H1 (cell line): ENCODE measurements around the gene CABLES2. TPM values are rescaled to one million over a fixed set of nuclear protein-coding genes. Genes with fewer than 3 reads are reported as not detected.
A peak's percentile ranks its signal among the peaks of the same experiment; 100 is the strongest.

Experiments
- BACH1 ChIP-seq: IDR thresholded peaks from 2 replicates; pipeline ENCODE4 v1.6.1; 2012; ENCODE audit warnings: low read length, improper control_type of control experiment
- BCL11A ChIP-seq, 2 experiments: IDR thresholded peaks; one replicate each; pipeline ENCODE4 v1.6.1; 2011; ENCODE audit warnings: low read depth in 2 of 2, low read length in 2 of 2, mild to moderate bottlenecking in 2 of 2
- CBX8 ChIP-seq: fragments of 300-800, 300-1000 bp; sonication (generic); IDR thresholded peaks from 2 replicates; pipeline ENCODE4 v1.7.1; 2016; ENCODE audit warnings: low read depth, low read length, borderline replicate concordance
- CREB1 ChIP-seq: IDR thresholded peaks from 2 replicates; pipeline ENCODE4 v1.6.1; 2012; ENCODE audit warnings: inconsistent platforms
- CTBP2 ChIP-seq: IDR thresholded peaks from 2 replicates; pipeline ENCODE4 v1.7.0; 2011; ENCODE audit warnings: borderline replicate concordance, mild to moderate bottlenecking, moderate library complexity, mixed read lengths, low read length; ENCODE audit not compliant: insufficient read depth, insufficient read length
- E2F6 ChIP-seq: IDR thresholded peaks from 2 replicates; pipeline ENCODE4 v1.6.1; 2012; ENCODE audit warnings: inconsistent platforms
- GTF2F1 ChIP-seq: IDR thresholded peaks from 2 replicates; pipeline ENCODE4 v1.6.1; 2012; ENCODE audit warnings: low read depth, low read length, improper control_type of control experiment, borderline replicate concordance
- JUN ChIP-seq: IDR thresholded peaks from 2 replicates; pipeline ENCODE4 v1.6.1; 2011; ENCODE audit warnings: low read depth, mild to moderate bottlenecking, improper control_type of control experiment, low read length
- KDM1A ChIP-seq: fragments of 200-600, 300-600 bp; sonication (generic); IDR thresholded peaks from 2 replicates; pipeline ENCODE4 v1.7.1; 2016; ENCODE audit warnings: mild to moderate bottlenecking, low read length, borderline replicate concordance
- KDM4A ChIP-seq: IDR thresholded peaks from one replicate; pipeline ENCODE4 v1.7.1; 2012; ENCODE audit warnings: low read depth, mild to moderate bottlenecking, moderate library complexity, low read length, inconsistent platforms; ENCODE audit not compliant: severe bottlenecking
- KDM5A ChIP-seq: fragments of 200-600 bp; IDR thresholded peaks from 2 replicates; pipeline ENCODE4 v1.7.1; 2012; ENCODE audit warnings: mild to moderate bottlenecking, low read length, inconsistent platforms, mixed read lengths
- NANOG ChIP-seq: IDR thresholded peaks from 2 replicates; pipeline ENCODE4 v1.6.1; 2011; ENCODE audit warnings: low read length, low read depth, mild to moderate bottlenecking, inconsistent platforms; ENCODE audit not compliant: insufficient read depth, poor library complexity, severe bottlenecking
- NRF1 ChIP-seq: IDR thresholded peaks from 2 replicates; pipeline ENCODE4 v1.6.1; 2011; ENCODE audit warnings: mild to moderate bottlenecking, low read depth, low read length, improper control_type of control experiment
- PHF8 ChIP-seq: fragments of 200-600 bp; sonication (generic); conservative IDR thresholded peaks from 2 replicates; pipeline ENCODE4 v1.7.1; 2012; ENCODE audit warnings: low read depth, mild to moderate bottlenecking, inconsistent platforms, low read length, moderate library complexity
- POLR2A ChIP-seq, 2 experiments: IDR thresholded peaks; 1 replicate in 1 of 2; 2 replicates in 1 of 2; pipeline ENCODE4 v1.6.1; 2011; ENCODE audit warnings: low read depth in 2 of 2, low read length in 2 of 2, mild to moderate bottlenecking in 2 of 2; ENCODE audit errors: control extremely low read depth in 1 of 2
- RAD21 ChIP-seq, 2 experiments: IDR thresholded peaks in 1 of 2; conservative IDR thresholded peaks in 1 of 2; 2 replicates each; pipeline ENCODE4 v1.6.1; 2011; ENCODE audit warnings: low read depth in 2 of 2, low read length in 2 of 2, improper control_type of control experiment in 1 of 2, inconsistent platforms in 1 of 2, mild to moderate bottlenecking in 1 of 2, moderate library complexity in 1 of 2
- RNF2 ChIP-seq: fragments of 200-900, 300-1000 bp; sonication (generic); IDR thresholded peaks from 2 replicates; pipeline ENCODE4 v1.7.1; 2016; ENCODE audit warnings: borderline replicate concordance, low read depth, mild to moderate bottlenecking, antibody characterized with exemption, low read length; ENCODE audit not compliant: poor library complexity, severe bottlenecking; ENCODE audit errors: missing control alignments
- SRF ChIP-seq: IDR thresholded peaks from 2 replicates; pipeline ENCODE4 v1.6.1; 2011; ENCODE audit warnings: mild to moderate bottlenecking, low read depth, low read length, moderate library complexity
- SUZ12 ChIP-seq: fragments of 200-600 bp; sonication (generic); IDR thresholded peaks from 2 replicates; pipeline ENCODE4 v1.6.1; 2012; ENCODE audit warnings: mild to moderate bottlenecking, inconsistent platforms, low read length, moderate library complexity, mixed read lengths
- TBP ChIP-seq: IDR thresholded peaks from 2 replicates; pipeline ENCODE4 v1.6.1; 2011; ENCODE audit warnings: low read depth, low read length, improper control_type of control experiment
- TEAD4 ChIP-seq: IDR thresholded peaks from 2 replicates; pipeline ENCODE4 v1.6.1; 2012; ENCODE audit warnings: low read depth, low read length, inconsistent platforms, mixed read lengths
- polyA plus RNA-seq, 7 experiments: library from polyadenylated mRNA; depleted of rRNA in 3 of 7; stranded (reverse) in 5 of 7; unstranded in 2 of 7; fragments of >200 nt in 5 of 7; fragments of 200-250 nt in 2 of 7; gene quantifications; 1 replicate in 5 of 7; 2 replicates in 1 of 7; 4 replicates in 1 of 7; pipeline versions ENCODE4 v1.2.1 to v1.2.3, GENCODE V29; 2011 to 2013; ENCODE audit warnings: missing spikeins in 2 of 7, mixed read lengths in 2 of 7
- total RNA-seq: library from RNA; stranded (reverse); fragmentation: NEBNext Ultra II Directional; extraction: Animal tissue kit (Norgen Biotek cat#: 25700); gene quantifications from 2 replicates; pipeline ENCODE4 v1.2.1, GENCODE V29; 2021
- TF ChIP-seq, protein P1 (sequence below): IDR thresholded peaks from 2 replicates; pipeline ENCODE4 v1.6.1; 2011; ENCODE audit warnings: low read depth, mild to moderate bottlenecking, low read length; ENCODE audit not compliant: insufficient read depth

Gene CABLES2
- total and polyA plus RNA-seq, 2 of the 8 experiments (the other 6 are each of a cell fraction or from before 2014, with no cell fraction given) = 8.0 to 8.8 TPM

DNA sequence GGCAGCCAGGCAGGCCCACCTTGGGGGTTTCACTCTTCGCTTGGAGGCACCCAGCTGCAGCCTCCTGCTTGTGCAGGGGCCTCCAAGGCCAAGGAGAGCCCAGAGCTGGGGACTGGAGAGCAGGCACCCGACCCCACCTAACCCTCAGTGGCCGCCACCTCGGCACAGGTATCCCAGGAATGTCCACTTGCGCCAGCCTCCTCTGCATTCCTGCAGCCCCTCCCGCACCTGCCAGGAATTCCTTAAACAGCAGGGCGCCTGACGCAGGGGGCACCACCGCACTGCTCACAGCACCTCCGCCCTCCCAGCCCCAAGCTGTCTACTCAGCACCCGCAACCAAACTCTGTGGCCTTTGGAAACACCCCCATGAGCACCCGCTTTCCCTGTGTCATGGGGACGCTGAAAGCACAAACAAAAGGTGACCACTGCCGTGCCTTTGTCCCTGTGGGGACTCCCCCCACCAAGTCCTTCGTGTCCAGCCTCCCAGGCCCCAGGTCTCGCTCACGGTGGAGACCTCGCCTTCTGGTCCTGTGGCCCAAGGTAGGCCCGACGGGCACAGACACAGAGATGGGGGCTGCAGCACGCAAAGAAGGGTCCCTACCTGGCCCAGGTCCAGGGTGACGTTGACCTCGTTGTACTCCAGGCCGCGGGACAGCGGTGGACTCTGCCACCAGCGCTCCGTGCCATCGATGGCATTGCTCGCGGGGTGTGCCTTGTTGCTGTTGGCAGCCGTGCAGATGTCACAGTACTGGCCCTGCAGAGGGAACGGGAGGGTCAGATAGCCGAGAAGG lies 45.1 kb downstream of the CABLES2 start (continued):
- TF ChIP-seq RNF2 (no peak), JUN (no peak), KDM5A (no peak), POLR2A (IDR thresholded peaks at IDR 0.05; ENCODE audit: control extremely low read depth in 1 of 2, low read depth in 2 of 2, low read length in 2 of 2) (peak in 1 of 2 experiments; percentile 77; a peak in 2 of 3 replicates), BACH1 (no peak), NRF1 (no peak), KDM4A (peak; percentile 44), E2F6 (no peak), SUZ12 (no peak), KDM1A (no peak), TEAD4 (peak; percentile 100), NANOG (no peak), CREB1 (peak; percentile 65; the same call in 1 of the 2 replicates), CTBP2 (peak; percentile 91), RAD21 (IDR thresholded peaks at IDR 0.05 in 1 of 2, conservative IDR thresholded peaks at IDR 0.05 in 1 of 2; ENCODE audit: low read depth in 2 of 2, low read length in 2 of 2) (no peak), TBP (0 out of 2 replicates have a peak, but pooled peaks have one; percentile 47), GTF2F1 (no peak), BCL11A (IDR thresholded peaks at IDR 0.05; ENCODE audit: low read depth in 2 of 2, low read length in 2 of 2) (no peak), CBX8 (no peak), PHF8 (no peak), SRF (no peak)
- TF ChIP-seq, protein P1, sequence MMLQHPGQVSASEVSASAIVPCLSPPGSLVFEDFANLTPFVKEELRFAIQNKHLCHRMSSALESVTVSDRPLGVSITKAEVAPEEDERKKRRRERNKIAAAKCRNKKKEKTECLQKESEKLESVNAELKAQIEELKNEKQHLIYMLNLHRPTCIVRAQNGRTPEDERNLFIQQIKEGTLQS = no peak
